Measurements from ENCODE around the gene LRP1B.

Gene LRP1B

GRCh38 chr2:140504601-140505000, 1626.2 kb downstream of the LRP1B start:
- Histone ChIP-seq H3K27me3 (ENCODE audit: insufficient read depth, low read depth) (no peaks in the 10 kb centered on the region), H2AFZ (ENCODE audit: low read depth) (no peak overlapping the region), H3K4me2 (no peak overlapping the region)

GRCh38 chr2:140502951-140503630, 1627.7 kb downstream of the LRP1B start:
- H3K4me3 ChIP-seq (IDR thresholded peaks at IDR 0.05; ENCODE audit: insufficient read depth, low read depth, low read length), result no peak overlapping the region
- H3K27ac ChIP-seq, result no peak overlapping the region

More at GRCh38 chr2:140504601-140505000, 1626.2 kb downstream of the LRP1B start:
- Histone ChIP-seq H3K79me2 (ENCODE audit: insufficient read depth, low read depth) (no peaks in the 10 kb centered on the region), H3K9ac (no peak overlapping the region), H3K27ac (no peak overlapping the region), H3K4me3 (IDR thresholded peaks at IDR 0.05; ENCODE audit: insufficient read depth, low read depth, low read length) (no peak overlapping the region), H4K20me1 (ENCODE audit: insufficient read depth) (no peaks in the 10 kb centered on the region), H3K4me1 (ENCODE audit: low read depth, poor library complexity, severe bottlenecking) (peaks cover 4% of the 10 kb centered on the region), H3K36me3 (ENCODE audit: insufficient read depth) (no peaks in the 10 kb centered on the region)
- TF ChIP-seq CTCF (conservative IDR thresholded peaks at IDR 0.05; ENCODE audit: low read depth, low read length), result no peak

GRCh38 chr2:140498360-140498759, 1632.5 kb downstream of the LRP1B start:
- Histone ChIP-seq H4K20me1 (ENCODE audit: insufficient read depth) (no peaks in the 10 kb centered on the region), H3K9ac (no peak overlapping the region), H3K4me3 (IDR thresholded peaks at IDR 0.05; ENCODE audit: insufficient read depth, low read depth, low read length) (no peak overlapping the region), H3K4me2 (no peak overlapping the region), H3K36me3 (ENCODE audit: insufficient read depth) (no peaks in the 10 kb centered on the region), H2AFZ (ENCODE audit: low read depth) (no peak overlapping the region), H3K4me1 (ENCODE audit: low read depth, poor library complexity, severe bottlenecking) (peaks cover 4% of the 10 kb centered on the region), H3K27ac (no peak overlapping the region), H3K79me2 (ENCODE audit: insufficient read depth, low read depth) (no peaks in the 10 kb centered on the region), H3K27me3 (ENCODE audit: insufficient read depth, low read depth) (no peaks in the 10 kb centered on the region)
- no peak for TF ChIP-seq CTCF (conservative IDR thresholded peaks at IDR 0.05; ENCODE audit: low read depth, low read length)

More at GRCh38 chr2:140502951-140503630, 1627.7 kb downstream of the LRP1B start:
- Histone ChIP-seq H3K4me1 (ENCODE audit: low read depth, poor library complexity, severe bottlenecking) (peaks cover 4% of the 10 kb centered on the region), H4K20me1 (ENCODE audit: insufficient read depth) (no peaks in the 10 kb centered on the region), H3K79me2 (ENCODE audit: insufficient read depth, low read depth) (no peaks in the 10 kb centered on the region), H3K27me3 (ENCODE audit: insufficient read depth, low read depth) (no peaks in the 10 kb centered on the region), H3K9ac (no peak overlapping the region), H2AFZ (ENCODE audit: low read depth) (no peak overlapping the region), H3K36me3 (ENCODE audit: insufficient read depth) (no peaks in the 10 kb centered on the region), H3K4me2 (no peak overlapping the region)
- no peak for TF ChIP-seq CTCF (conservative IDR thresholded peaks at IDR 0.05; ENCODE audit: low read depth, low read length)

- no peaks in the 10 kb centered on the region for H3K36me3 ChIP-seq (ENCODE audit: insufficient read depth)
- H3K27ac ChIP-seq, result no peak overlapping the region
- H3K27me3 ChIP-seq (ENCODE audit: insufficient read depth, low read depth), result no peaks in the 10 kb centered on the region
- no peak overlapping the region for H3K9ac ChIP-seq
- no peak overlapping the region for H3K4me3 ChIP-seq (IDR thresholded peaks at IDR 0.05; ENCODE audit: insufficient read depth, low read depth, low read length)
- H3K4me1 ChIP-seq (ENCODE audit: low read depth, poor library complexity, severe bottlenecking), result no peaks in the 10 kb centered on the region
- no peak overlapping the region for H3K4me2 ChIP-seq
- no peaks in the 10 kb centered on the region for H4K20me1 ChIP-seq (ENCODE audit: insufficient read depth)
- H3K79me2 ChIP-seq (ENCODE audit: insufficient read depth, low read depth), result no peaks in the 10 kb centered on the region
- H2AFZ ChIP-seq (ENCODE audit: low read depth), result no peak overlapping the region
- no peak for TF ChIP-seq CTCF (conservative IDR thresholded peaks at IDR 0.05; ENCODE audit: low read depth, low read length)
These were observed 1634.1 kb downstream of the LRP1B start for GRCh38 chr2:140496714-140497113.

Data from KMS-11 (cell line).